GM19099 (cell line): ENCODE measurements around the gene SLC35B2.

ENCODE experiments used
- POLR2A ChIP-seq: IDR thresholded peaks from 3 replicates; pipeline ENCODE4 v1.6.1; 2011; ENCODE audit warnings: low read depth; ENCODE audit not compliant: insufficient read length; ENCODE audit errors: extremely low read depth

SLC35B2 gene

GRCh38 chr6:44265007-44265721 lies 7.8 kb upstream of the SLC35B2 start, which contains the start of gene NFKBIE:
Gene NFKBIE (minus strand): TSS chr6:44265551. CDS start chr6:44265346, 205 bp downstream.
- peak; percentile 89 for TF ChIP-seq POLR2A

- peak; percentile 53 for TF ChIP-seq POLR2A
These were observed 7.1 kb upstream of the SLC35B2 start for GRCh38 chr6:44264154-44265006.

- TF ChIP-seq POLR2A, result peak; percentile 66
These were observed 6.2 kb upstream of the SLC35B2 start for GRCh38 chr6:44263354-44264100.

GRCh38 chr6:44262467-44263353 lies 5.4 kb upstream of the SLC35B2 start:
- TF ChIP-seq POLR2A, result peak; percentile 2

- peak; percentile 27 for TF ChIP-seq POLR2A
These were observed 4.3 kb upstream of the SLC35B2 start for GRCh38 chr6:44261581-44261980.

GRCh38 chr6:44260451-44261297 lies 3.3 kb upstream of the SLC35B2 start:
- peak; percentile 53 for TF ChIP-seq POLR2A

- no peak for TF ChIP-seq POLR2A
These were observed 2.7 kb upstream of the SLC35B2 start for GRCh38 chr6:44260011-44260410.

GRCh38 chr6:44258921-44259320 lies 1.6 kb upstream of the SLC35B2 start:
- TF ChIP-seq POLR2A, result no peak

- TF ChIP-seq POLR2A, result no peak
These were observed 1.1 kb upstream of the SLC35B2 start for GRCh38 chr6:44258325-44258863.

GRCh38 chr6:44257753-44258324 lies 511 bp upstream of the SLC35B2 start:
- no peak for TF ChIP-seq POLR2A

- no peak for TF ChIP-seq POLR2A
These were observed 628 bp downstream of the SLC35B2 start for GRCh38 chr6:44256775-44257024.

GRCh38 chr6:44255871-44256774 lies 1.2 kb downstream of the SLC35B2 start:
- TF ChIP-seq POLR2A, result peak; percentile 33

- TF ChIP-seq POLR2A, result no peak
These were observed 2.1 kb downstream of the SLC35B2 start for GRCh38 chr6:44255105-44255808.
